Fibroblast of the aortic adventitia (primary cell): ENCODE results near the gene TASOR2. TPM values are rescaled to one million over a fixed set of nuclear protein-coding genes. Genes with fewer than 3 reads are reported as not detected.

ENCODE experiments used
- DNase-seq: peaks from one replicate; pipeline ENCODE4 v3.0.0-alpha.2; 2010; ENCODE audit warnings: low read depth
- H3K4me3 ChIP-seq: 2 replicates; pipeline ENCODE4 v1.5.1; 2011; ENCODE audit warnings: low read depth, mild to moderate bottlenecking, control low read depth, low read length, moderate library complexity
- total RNA-seq: library from RNA; depleted of rRNA; stranded (reverse); fragments of >200 nt; gene quantifications from 2 replicates; pipeline ENCODE4 v1.2.3, GENCODE V29; 2012; ENCODE audit warnings: low replicate concordance
- TF ChIP-seq, protein P1 (sequence below): IDR thresholded peaks from 2 replicates; pipeline ENCODE4 v1.5.1; 2011; ENCODE audit warnings: mild to moderate bottlenecking, low read length, control low read depth, inconsistent platforms; ENCODE audit not compliant: insufficient read depth

The TASOR2 gene
- total RNA-seq, 1 donor: 92.9 TPM

DNA sequence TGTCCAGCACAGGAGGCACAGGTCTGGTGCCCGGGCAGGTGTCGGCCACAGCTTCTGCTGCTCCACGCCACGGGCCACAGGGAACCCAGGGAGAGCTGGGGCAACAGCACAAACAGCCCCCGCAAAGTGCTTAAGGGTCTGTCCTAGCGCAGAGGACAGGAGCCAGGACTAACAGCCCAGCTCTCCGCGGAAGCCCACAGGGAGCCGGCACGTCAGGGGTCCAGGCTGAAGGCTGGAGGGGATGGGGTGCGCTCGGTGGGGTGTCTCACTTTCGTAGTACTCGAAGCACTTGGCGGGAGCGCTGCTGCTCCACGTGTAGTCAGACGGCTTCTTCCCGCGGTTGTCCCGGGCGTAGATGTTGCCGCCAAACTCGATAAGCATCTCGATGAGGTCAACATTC is 43.1 kb upstream of the TASOR2 start:
- no peak for DNase-seq
- H3K4me3 ChIP-seq: no peak overlapping the region
- TF ChIP-seq, protein P1, sequence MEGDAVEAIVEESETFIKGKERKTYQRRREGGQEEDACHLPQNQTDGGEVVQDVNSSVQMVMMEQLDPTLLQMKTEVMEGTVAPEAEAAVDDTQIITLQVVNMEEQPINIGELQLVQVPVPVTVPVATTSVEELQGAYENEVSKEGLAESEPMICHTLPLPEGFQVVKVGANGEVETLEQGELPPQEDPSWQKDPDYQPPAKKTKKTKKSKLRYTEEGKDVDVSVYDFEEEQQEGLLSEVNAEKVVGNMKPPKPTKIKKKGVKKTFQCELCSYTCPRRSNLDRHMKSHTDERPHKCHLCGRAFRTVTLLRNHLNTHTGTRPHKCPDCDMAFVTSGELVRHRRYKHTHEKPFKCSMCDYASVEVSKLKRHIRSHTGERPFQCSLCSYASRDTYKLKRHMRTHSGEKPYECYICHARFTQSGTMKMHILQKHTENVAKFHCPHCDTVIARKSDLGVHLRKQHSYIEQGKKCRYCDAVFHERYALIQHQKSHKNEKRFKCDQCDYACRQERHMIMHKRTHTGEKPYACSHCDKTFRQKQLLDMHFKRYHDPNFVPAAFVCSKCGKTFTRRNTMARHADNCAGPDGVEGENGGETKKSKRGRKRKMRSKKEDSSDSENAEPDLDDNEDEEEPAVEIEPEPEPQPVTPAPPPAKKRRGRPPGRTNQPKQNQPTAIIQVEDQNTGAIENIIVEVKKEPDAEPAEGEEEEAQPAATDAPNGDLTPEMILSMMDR: no peak

DNA sequence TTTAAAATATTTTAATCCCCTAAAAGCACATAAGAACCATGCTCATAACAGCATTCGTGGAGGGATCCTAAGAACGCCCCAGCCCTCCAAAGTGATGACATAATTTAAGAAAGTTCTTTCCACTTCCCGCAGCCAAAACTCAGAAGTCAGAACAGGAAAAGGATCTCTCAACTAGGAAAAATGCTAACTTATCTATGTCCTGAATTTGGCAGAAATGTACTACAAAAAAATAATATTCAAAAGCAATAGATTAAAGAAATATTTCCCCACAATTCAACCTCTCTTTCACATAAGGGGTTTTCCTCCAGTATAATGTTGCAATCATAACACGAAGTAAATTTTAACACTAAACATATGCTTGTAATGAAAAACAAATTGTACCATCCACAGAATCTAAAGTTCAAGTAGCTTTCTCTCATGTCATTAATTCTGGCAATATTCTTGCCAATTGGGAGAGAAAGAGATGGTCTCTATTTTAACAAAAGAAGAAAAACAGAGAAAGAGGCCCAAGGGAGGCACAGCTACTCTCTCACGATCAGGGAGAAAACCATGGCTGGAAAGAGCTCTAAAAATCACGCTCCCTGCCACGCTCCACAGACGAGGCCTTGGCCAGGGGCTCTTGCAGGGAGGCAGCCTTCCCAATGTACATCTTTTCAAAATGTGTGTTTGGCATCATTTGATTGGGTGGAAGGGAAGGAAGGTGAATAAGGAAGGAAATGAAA is 41.1 kb upstream of the TASOR2 start:
- no peak overlapping the region for H3K4me3 ChIP-seq
- DNase-seq: peak; percentile 90
- TF ChIP-seq, protein P1: no peak

DNA sequence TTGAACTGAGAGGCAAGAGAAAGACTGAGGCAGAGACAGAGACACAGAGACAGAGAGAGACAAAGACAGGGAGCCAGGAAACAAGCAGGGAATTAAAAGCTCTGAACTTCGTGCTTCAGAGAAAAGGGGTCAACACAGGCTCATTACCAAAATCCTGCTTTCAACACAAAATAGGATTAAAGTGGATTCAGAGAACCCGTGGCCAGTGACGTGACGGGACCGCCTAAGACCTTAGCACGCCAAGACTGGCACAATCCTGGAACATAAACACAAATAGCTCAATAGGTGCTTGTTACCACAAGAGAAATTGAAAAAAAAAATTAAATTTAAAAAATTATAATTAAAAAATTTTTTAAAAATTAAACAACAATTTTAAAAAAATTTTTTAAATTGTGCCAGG is 39.7 kb upstream of the TASOR2 start:
- H3K4me3 ChIP-seq: no peak overlapping the region
- TF ChIP-seq, protein P1: no peak
- DNase-seq: no peak

DNA sequence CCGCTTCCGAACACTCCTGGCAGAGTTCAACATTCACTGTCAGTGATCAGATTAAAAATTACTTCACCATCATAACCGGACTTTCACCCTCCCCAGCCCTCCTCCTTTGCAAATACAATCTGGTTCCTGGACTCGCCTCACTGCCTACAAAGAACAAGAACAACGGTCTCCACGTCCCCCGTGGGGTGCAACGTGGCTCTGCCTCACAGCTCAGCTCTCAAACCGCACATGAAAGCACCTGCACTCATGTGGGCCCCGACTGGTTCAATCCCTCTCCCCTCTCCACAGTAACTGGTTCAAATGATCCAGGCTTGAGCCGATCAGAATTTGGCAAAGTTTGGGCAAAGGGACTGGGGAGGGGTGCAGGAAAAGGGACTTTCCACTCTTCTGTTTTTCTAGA is 39.3 kb upstream of the TASOR2 start:
- no peak overlapping the region for H3K4me3 ChIP-seq
- no peak for DNase-seq
- TF ChIP-seq, protein P1: no peak

DNA sequence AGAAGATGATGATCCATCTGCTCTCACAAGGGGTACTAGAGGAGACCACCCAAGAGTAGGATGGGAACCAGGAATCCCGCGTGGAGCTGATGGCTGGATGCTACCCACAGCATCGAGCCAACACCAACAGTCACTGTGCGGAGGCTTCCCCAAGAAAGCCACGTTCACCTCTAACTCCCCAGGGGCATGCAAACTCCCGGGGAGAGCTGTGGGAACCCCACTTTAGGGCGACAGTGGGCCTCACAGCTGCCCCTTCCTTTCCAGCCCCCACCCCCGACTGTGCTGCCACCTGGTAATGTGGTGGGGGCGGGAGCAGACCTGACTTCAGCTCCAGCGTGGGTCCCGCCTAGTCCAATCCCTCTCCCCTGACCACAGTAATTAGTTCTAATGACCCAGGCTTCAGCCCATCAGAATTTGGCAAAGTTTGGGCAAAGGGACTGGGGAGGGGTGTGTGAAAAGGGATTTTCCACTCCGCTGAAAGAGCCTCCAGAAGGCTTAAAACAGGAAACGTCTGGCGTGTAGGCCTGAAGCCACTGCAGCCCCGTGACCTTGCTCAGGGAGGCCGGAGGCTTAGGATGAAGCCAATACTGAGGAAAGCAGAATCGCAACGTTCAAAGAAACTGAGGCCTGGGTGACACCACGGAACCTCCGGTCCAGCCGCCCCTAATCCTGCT is 38.6 kb upstream of the TASOR2 start:
- no peak for DNase-seq
- TF ChIP-seq, protein P1: no peak
- H3K4me3 ChIP-seq: no peak overlapping the region

DNA sequence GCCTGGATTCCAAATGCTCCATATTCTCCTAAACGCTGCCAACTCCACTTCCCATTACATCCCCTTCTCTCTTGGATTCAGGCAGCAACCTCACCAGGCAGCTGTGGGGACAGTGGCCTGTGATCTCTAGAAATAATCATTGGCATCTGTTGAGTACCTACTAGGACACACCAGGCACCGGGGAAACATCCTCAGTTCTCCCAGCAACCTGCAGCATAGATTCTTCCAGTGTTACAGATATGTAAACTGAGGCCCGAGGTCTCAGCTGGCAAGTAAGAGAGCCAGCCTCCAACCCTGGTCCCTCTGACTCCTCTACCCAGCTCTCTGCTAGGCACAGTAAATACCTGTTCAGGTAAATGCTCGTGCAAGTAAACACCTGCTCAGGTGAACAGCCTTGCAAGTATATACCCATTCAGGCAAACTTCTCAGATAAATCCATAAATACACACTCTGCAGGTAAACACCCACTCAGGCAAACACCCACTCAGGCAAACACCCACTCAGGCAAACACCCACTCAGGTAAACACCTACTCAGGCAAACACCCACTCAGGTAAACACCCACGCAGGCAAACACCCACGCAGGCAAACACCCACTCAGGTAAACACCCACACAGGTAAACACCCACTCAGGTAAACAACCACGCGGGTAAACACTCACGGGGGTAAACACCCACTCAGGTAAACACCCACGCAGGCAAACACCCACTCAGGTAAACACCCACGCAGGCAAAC is 37.0 kb upstream of the TASOR2 start:
- DNase-seq: no peak
- TF ChIP-seq, protein P1: no peak
- no peak overlapping the region for H3K4me3 ChIP-seq
